HEK293 (cell line): Measurements from ENCODE around the gene HGF.

ENCODE experiments used
- HOXD13 ChIP-seq: sonication (generic); formaldehyde crosslinking; IDR thresholded peaks from 2 replicates; pipeline ENCODE4 v1.8.0; 2022; ENCODE audit warnings: missing genetic modification reagents, borderline replicate concordance
- PRDM1 ChIP-seq: fragments of 450-650 bp; formaldehyde crosslinking; IDR thresholded peaks from 2 replicates; pipeline ENCODE4; 2016; ENCODE audit warnings: missing biosample characterization, missing genetic modification characterization
- ZBTB17 ChIP-seq: fragments of 450-650 bp; formaldehyde crosslinking; IDR thresholded peaks from 2 replicates; pipeline ENCODE4 v1.5.1; 2016; ENCODE audit warnings: missing biosample characterization, missing genetic modification characterization
- ZFP3 ChIP-seq: fragments of 450-650 bp; formaldehyde crosslinking; IDR thresholded peaks from 2 replicates; pipeline ENCODE4 v1.5.1; 2016; ENCODE audit warnings: low read depth, missing biosample characterization, missing genetic modification characterization
- ZFP37 ChIP-seq: fragments of 450-650 bp; formaldehyde crosslinking; IDR thresholded peaks from 2 replicates; pipeline ENCODE4 v1.5.1; 2016; ENCODE audit warnings: missing biosample characterization, missing genetic modification characterization
- ZNF473 ChIP-seq: fragments of 450-650 bp; formaldehyde crosslinking; IDR thresholded peaks from 2 replicates; pipeline ENCODE4 v1.5.1; 2017; ENCODE audit warnings: missing biosample characterization, missing genetic modification characterization
- ZNF701 ChIP-seq: fragments of 450-650 bp; formaldehyde crosslinking; IDR thresholded peaks from 2 replicates; pipeline ENCODE4 v1.5.1; 2016; ENCODE audit warnings: missing biosample characterization, missing genetic modification characterization
- TF ChIP-seq, protein P1 (sequence below): fragments of 450-650 bp; formaldehyde crosslinking; IDR thresholded peaks from 2 replicates; pipeline ENCODE4 v1.5.1; 2016; ENCODE audit warnings: missing biosample characterization, missing genetic modification characterization

DNA sequence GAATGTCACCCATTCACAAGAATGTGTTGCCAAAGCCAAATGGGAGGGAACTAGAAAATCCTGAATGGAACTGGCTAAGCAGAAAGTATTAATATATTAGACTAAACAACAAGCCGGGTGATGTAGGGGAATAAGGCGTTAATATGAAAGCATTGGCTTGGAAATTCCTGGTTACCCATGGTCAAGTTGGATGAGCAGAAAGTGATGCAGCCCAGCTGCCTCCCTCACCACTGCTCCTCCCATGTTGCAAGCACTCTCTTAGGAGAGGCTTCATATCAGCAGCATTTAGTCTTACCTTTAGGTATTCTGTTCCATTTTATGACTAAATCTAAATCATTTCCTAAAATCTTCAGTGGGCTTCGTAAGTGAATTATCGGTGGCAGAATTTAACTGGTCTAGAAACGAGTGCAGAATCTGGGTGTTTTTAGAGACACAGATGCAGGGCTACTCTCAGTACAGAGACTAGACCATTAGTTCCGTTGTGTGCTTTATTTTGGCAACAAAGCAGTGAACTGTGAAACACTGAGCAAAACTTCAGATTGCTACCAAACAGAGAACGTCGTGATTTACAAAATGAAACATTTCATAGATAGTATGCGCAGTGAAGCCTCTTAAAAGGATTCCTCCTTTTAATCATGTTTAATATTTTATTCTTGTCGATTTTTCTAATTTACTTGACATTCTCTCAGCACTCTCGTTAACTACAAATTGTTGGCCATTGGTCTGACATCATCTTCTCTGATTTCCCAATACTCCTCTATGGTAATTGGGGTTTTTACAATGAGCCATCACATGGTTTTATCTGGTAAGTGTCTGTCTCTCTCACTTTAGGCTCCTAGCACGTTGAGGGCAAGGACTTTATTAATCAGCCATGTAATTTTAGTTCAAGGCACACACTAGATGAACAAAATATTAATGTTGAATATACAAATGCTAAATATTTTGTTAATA lies 22.0 kb upstream of the HGF start:
- TF ChIP-seq, protein P1, sequence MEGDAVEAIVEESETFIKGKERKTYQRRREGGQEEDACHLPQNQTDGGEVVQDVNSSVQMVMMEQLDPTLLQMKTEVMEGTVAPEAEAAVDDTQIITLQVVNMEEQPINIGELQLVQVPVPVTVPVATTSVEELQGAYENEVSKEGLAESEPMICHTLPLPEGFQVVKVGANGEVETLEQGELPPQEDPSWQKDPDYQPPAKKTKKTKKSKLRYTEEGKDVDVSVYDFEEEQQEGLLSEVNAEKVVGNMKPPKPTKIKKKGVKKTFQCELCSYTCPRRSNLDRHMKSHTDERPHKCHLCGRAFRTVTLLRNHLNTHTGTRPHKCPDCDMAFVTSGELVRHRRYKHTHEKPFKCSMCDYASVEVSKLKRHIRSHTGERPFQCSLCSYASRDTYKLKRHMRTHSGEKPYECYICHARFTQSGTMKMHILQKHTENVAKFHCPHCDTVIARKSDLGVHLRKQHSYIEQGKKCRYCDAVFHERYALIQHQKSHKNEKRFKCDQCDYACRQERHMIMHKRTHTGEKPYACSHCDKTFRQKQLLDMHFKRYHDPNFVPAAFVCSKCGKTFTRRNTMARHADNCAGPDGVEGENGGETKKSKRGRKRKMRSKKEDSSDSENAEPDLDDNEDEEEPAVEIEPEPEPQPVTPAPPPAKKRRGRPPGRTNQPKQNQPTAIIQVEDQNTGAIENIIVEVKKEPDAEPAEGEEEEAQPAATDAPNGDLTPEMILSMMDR (tag by site-specific recombination), result no peak
- TF ChIP-seq ZFP3 (tag by site-specific recombination) (no peak), ZNF473 (tag by site-specific recombination) (no peak), PRDM1 (tag by site-specific recombination) (no peak), ZFP37 (tag by site-specific recombination) (no peak), HOXD13 (no peak), ZNF701 (tag by site-specific recombination) (no peak), ZBTB17 (tag by site-specific recombination) (no peak)
